HG03354 (cell line): Measurements from ENCODE around the gene ATP11B.
A peak's percentile ranks its signal among the peaks of the same experiment; 100 is the strongest.
"Not testable (repeated sequence)": the region's sequence is repeated elsewhere in the genome, so short reads cannot be mapped to it uniquely, and the experiment has no call there.

ENCODE experiments used
- ATAC-seq: cut with Tn5 transposase; IDR thresholded peaks from one replicate; pipeline ENCODE4 v1.9.1; 2021; ENCODE audit warnings: mild to moderate bottlenecking; ENCODE audit not compliant: unreplicated experiment, poor library complexity, severe bottlenecking

Gene ATP11B

DNA sequence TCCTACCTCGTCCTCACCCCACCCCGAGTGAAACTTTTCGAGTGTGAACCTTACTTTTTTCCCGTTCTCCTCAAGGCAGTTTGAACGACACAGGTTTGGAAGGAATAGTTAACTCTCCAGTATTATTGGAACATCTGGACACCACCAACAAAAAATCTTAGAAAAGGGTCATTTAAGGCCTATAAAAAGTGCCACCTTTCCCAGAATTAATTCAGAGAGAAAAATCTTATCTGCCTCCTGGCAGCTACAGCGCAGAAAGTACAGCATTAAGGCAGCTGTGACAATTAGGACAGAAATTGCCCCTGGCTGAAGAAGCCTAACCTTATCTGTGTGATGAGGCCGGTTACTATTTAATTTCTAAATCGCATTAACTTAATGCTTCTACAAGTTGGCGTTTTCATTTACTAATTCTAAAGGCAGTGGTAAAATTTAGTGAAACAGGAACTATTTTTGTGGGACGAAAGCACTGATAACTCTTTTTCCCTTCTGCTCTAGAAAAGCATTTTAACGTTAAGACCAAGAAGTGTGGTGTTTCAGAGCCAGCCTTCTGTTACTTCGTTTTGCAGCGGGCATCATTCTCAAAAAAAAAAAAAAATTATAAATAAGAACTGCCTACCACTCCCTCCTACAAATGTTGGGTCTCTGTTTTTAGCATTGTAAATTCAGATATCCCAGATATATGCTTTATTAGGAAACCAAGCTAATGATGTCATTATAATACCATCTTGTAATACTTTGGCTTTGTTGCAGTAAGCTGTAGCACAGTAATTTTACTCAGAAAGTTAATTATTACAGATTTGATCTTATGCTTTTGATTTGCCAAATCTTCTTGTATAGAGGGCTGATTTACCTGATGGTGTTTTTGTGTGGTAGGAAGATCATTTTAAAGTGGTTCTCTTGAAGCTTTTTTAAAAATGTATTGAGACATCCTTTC lies 1.4 kb downstream of the ATP11B start:
- ATAC-seq = no peak

DNA sequence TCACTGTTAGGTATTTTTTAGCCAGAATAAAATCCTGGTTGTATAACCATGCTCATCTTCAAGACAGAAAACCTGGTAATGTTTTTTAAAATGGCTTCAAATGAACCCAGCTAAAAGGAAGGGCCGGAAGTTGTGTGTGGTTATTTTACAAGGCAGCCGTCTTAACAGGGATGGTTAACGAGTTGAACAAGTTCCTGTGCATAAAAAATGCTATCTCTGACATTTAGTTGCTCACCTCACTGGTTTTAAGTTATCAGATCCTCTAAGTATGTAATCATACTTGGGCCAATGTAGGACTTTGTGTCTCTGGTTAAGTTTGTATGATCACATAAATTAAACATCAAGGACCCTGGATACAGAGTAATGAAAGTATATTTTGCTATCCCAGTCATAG lies 2.1 kb downstream of the ATP11B start:
- peak; percentile 32 for ATAC-seq

DNA sequence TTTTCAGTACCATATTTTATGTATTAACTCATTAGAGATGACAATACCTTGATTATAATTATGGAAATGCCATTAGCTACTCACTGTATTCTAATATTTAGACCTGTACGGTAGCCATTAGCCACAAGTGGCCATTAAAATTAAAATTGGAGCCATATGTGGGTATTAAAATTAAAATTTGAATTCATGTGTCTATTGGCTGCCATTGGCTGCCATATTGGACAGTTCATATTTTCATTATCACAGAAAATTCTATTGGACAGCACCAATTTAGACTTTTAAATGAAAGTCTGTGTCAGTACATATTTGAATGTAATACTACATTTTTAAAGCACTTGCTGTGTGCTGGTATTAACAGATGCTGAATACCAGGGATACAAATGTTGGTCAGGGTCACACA lies 3.0 kb downstream of the ATP11B start:
- ATAC-seq = no peak

DNA sequence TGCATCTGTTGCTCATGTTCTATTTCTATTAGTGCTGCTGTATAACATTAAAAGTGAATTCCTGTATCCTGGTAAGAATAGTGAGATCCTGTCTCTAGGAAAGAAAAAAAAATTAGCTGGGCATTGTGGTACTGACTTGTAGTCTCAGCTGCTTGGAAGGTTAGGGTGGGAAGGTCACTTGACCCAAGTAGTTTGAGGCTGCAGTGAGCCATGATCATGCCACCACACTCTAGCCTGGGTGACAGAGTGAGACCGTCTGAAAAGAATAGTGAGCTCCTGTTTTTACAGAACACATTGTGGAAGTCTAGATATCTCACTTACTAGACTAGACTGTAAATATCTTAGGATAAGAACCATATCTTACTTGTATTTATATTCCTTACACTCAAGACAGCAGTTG lies 4.6 kb downstream of the ATP11B start:
- no peak for ATAC-seq

DNA sequence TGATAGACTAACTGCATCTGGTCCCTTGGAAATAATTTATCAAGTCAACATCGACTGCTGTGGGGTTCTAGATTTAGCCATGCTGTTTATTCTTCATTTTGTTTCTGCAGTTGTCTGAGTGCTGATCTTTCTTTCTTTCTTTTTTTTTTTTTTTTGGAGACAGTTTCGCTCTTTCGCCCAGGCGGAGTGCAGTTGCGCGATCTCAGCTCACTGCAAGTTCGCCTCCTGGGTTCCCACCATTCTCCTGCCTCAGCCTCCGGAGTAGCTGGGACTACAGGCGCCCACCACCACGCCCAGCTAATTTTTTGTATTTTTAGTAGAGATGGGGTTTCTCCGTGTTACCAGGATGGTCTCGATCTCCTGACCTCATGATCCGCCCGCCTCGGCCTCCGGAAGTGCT lies 5.8 kb downstream of the ATP11B start:
- not testable (repeated sequence) for ATAC-seq

DNA sequence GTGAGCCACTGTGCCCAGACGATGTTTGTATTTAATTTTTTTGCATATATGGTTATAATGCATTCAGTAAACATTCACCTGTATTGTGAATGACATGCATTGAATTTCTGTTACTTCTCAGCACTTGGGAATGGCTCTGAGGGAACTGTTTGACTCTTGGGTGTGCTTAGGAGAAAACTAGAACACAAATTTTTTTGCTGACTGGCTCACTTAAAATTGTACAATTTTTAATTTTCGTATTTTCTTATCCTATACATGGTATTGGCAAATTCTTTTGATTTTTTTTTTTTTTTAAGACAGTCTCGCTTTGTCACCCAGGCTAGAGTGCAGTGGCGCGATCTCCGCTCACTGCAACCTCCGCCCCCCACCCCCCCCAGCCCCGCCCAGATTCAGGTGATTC lies 7.2 kb downstream of the ATP11B start:
- no peak for ATAC-seq

DNA sequence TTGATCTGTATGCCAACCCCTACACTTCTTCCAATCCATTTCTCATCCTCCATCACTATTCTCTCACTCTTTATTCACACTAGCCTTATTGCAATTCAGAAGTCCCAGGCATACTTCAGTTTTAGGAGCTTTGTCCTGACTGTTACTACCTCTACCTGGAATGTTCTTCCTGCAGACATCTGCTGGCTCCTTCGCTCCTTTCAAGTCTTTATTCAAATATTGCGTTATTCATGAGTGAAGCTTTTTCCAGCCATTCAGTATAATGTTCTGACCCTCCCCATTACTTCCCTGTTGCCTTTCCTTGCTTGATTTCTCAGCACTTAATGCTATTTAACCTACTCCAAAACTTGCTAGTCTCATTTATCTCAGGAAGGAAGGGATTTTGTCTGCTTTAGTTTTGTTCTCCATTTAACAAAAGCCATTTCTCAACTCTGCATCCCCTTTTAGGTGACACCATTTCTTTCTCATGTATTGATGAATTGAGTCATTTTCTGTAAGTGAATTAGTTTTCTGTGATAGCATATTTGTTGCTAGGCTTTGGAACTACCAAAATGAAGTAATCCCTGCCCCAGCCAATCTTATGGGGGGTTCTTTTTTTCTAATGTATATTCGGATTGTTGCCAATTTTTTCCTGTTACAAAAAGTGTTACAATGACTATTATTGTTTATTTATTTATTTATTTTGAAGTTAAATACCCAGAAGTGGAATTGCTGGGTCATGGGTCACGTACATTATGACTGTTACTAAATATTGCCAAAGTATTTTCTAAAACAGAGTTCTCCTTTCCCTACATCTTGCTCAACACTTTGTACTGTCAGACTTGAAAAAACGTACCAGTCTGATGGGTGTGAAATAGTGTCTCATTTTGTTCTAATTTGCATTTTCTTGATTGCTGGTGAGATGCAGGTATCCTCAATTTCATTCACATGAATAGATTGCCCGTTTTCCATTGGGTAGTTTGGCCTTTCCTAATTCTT lies 9.4 kb downstream of the ATP11B start:
- no peak for ATAC-seq

DNA sequence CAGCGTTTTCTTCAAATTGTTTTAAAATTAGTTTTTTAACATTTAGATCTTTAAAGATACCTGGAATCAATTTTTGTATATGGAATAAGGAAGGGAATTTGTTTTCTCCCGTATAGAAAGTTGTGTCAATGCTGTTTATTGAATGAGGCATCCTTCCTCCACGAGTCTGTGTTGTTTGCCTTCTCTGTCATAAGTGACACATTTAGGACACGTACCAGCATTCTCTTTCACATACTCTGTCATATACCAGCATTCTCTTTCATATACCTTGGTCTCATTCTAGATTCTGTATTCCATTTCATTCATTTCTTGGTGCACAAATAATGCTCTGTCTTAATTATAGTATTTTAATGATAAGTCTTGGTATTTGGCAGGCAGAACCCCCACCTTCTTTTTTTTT lies 10.3 kb downstream of the ATP11B start:
- no peak for ATAC-seq

DNA sequence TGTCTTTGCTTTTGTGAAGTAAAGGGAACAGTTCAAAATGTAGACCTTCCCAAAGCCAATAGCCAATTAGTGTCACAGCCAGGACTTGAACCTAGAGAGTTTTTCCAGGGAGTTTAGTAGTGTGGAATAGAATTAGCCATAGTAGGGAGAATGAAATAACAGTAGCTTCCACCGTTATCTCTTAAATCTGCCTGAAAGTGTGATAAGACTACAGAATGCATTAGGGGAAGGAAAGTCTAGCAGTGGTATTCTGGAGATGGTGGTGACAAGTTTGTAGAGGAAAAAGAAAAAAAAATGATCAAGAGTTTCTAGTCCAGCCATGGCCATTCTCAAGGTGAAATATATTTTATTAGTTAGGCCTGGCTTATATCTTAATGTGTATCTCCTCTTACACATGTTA lies 13.8 kb downstream of the ATP11B start:
- ATAC-seq = no peak

DNA sequence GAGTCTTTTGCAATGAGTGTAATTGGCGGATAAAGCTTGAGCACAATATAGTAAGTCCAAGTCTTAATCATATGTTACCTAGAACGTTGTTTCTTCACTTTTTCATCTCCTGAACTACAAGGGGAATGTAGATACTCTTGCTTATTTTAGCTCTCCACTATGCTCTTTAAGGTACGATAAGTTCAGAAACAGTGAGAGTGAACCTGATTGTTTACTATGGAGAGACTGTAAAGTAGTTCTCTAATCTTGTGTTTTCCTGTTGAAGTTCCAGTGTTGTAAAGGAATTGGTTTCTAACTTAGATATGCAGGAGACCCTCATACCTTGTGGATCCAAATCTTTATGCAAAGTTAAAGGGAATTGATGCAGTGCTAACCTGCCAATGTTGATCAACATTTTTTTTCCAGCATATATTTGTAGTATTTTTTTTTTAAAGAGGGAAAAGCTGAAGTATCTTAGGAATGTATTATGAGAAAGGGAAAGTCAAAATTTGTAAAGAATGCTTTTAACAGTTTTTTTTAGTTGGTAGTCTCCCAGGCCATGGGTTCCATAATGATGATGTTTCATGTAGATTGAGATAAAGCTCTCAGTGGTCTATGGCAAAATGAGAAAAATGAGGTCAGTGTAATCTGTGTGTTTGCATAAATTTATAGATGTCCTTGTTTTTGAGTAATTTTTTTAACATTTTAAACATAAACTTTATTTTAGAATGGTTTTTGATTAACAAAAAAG lies 14.9 kb downstream of the ATP11B start:
- no peak for ATAC-seq

DNA sequence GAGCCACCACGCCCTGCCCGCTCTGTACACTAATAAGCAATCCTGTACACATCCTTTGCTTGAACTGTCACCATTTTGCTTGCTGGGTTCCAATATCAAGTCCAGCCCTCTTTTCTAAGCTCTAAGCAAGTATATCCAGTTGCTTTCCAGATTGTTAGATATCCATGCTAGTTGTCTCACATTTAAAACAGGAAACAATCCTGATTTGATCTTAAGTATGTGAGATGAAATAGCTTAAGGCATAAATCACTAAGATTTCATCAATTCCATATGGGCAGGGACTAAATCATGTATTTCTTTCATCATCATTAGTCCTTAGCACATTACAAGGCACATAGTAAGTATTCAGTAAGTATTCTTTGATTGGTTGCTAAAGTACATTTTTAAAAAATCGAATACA lies 16.2 kb downstream of the ATP11B start:
- no peak for ATAC-seq

DNA sequence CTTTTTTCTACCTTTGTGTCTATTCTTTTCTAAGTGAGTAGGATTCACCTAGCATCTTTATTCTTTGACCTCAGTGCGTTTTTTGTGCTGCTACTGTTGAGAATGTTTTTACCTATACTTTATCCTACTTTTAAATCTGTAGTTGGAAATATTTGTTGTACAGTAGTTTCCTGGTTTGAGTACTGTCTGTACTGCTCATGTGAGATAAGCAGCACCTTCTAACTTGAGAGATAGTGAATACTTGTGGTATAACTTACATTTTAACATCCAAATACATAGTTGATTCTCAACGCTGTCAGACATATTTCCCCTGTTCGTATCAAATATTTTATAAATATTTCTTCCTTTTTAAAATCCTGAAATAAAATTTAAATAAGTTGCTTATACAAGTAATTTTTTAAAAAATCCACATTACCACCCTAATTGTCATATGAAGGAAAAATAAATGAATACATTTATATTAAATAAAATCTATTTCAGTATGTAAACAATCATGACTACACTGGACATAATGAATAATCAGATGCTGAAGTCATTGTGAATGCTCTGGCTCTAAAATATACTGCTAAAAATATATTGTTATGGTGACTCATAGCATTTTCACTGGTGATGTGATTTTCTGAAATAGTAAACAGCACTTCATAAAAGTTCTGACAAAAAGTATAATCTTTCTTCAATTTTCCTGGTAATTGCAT lies 17.4 kb downstream of the ATP11B start:
- peak; percentile 54 for ATAC-seq

DNA sequence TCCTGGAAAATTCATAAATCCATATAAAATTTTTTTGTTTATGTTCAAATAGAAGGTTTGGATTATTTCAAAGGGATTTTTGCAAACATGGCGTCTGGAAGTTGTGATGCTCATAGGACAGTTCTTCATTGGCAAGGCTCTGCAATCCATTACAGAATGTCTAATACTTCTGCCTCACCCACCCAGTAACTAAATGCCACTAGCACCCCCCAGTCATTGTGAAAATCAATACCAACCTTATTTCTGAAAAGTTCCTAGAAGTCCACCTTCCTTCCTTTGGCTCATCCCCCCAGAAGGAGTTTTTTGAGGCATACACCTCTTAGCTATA lies 17.9 kb downstream of the ATP11B start:
- ATAC-seq = no peak

DNA sequence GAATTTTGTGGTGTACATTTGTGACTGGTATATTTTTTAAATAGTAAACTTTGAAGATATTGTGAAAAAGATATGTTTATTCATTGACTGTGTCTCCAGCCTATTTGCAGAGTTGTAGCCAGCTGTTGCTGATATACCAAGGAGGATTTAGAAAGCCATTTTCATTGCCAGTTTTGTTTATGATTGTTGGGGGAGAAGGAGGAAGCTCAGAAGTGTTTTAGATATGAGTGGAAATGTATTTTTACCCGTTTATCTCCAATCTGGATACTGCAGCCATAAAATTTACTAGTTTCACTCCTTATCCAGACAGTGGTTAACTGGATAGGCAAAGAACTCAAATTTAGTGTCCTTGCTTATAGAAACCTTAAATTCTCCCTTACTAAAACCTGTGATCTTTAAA lies 18.8 kb downstream of the ATP11B start:
- ATAC-seq = no peak

DNA sequence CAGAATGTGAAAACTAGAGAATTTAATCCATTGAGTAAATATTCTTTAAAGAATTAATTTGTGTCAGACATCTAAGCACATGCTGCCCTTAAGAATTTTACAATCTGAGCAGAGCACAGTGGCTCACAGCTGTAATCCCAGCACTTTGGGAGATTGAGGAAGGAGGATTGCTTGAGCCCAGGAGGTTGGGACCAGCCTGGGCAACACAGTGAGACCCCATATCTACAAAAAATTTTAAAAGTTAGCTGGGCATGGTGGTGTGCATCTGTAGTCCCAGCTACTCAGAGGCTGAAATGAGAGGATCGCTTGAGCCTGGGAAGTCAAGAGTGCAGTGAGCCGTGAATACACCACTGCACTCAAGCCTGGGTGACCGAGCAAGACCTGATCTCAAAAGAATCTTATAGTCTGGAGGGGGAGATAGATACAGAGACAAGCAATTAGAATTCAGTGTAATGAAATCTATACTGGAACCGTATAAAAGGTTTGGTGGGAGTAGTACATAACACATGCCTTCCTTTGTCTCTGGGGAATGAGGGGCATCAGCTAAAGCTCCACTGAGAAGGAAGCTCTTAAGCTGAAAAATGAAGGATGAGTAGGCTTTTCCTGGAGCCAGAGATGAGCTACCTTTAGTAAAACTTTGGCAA lies 21.2 kb downstream of the ATP11B start:
- ATAC-seq = no peak

DNA sequence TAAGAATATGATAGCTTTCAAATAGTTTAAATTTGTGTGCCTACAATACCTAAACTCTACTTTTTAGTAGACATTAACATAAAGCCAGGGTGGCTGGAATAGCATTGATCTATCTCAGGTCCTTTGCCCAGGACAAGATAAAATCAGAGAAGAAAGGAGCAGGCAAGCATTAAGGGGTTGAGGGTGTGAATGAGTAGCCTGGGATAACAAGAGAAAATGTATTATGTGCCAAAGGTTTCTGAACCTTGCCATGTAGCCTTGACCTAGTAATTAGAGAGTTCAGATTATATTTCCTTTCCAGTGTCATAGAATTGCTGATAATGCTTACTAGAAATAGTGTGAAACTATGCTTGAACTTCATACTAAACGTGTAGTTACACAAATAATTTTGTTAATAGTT lies 22.9 kb downstream of the ATP11B start:
- ATAC-seq = no peak

DNA sequence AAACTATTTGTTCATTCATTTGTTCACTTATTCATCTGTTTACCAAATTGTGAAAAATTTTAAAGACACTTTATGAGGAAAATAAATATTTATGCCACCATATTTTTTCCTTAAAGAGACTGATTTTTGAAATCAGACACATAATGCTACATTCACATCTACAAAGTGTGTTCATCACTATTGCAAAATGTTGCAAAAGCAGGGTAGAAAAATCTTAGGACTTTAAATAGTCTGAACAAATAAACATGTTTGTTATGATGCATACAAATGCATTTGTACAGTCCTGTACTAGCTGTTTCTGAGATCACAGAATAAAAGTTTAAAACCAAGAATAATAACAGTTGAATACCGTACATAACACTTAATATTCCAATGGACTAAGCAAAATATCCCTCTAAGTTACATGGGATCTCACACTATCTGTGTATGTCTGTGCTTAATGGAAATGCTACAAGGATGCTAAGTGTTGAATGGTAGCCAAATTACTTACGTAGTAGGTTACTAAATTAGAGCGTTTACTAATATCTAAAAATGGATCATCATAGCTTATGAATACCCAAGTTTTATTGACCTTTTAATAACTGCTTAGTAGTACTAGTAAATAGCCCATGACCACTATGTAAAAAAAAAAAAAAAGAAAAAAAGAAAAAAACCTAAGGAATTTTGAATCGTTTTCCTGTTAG lies 25.1 kb downstream of the ATP11B start:
- no peak for ATAC-seq

DNA sequence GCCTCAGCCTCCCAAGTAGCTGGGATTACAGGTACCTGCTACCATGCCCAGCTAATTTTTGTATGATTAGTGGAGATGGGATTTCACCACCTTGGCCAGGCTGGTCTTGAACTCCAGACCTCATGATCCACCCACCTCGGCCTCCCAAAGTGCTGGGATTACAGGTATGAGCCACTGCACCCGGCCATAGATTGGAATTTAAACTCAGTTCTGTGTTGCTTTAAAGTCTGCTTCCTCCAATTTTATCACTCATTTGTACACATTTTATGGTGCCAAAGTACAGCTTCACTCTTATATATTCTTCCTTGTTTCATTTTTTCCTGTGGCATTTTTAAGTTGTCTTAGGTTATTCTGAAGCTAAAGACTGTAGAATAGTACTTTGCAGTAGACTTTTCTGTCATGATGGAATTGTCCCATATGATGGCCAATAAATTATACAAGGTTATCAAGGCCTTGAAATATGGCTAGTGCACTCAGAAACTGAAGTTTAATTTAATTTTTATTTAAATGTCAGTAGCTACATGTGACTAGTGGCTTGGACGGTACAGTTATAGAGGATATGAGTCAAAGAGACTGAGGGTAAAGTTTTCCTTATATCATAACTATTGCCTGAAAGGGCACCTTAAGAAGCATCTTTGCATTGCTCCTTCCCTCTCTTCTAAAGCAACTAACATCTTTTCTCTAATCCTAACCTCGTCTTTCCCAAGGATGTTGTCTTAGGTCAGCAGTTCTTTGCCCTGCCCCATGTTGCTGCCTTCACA lies 28.1 kb downstream of the ATP11B start:
- ATAC-seq = no peak
